ENCODE results near the gene CLIC4. TPM values are rescaled to one million over a fixed set of nuclear protein-coding genes. Genes with fewer than 3 reads are reported as not detected.

CLIC4 gene
- total RNA-seq, 2 donors from 2014 or later: 77.2 to 124 TPM

- TF ChIP-seq POLR2AphosphoS5 (IDR thresholded peaks at IDR 0.05) (no peak), CTCF (IDR thresholded peaks at IDR 0.05) (no peak), POLR2A (IDR thresholded peaks at IDR 0.05) (no peak)
- Histone ChIP-seq H3K27me3 (replicated peaks; ENCODE audit: insufficient read depth) (no peaks in the 10 kb centered on the region), H3K27ac (peak overlapping the region; percentile 5 to 22), H3K4me3 (no peak overlapping the region), H3K36me3 (no peaks in the 10 kb centered on the region), H3K9me3 (no peaks in the 10 kb centered on the region), H3K4me1 (replicated peaks) (no peaks in the 10 kb centered on the region)
- 59% methylated on average over 10 of the region's 10 CpGs for WGBS
- intact Hi-C loops (cut with DNase I): loop anchor here (2.0 to 5.0 kb wide), 2 partner anchors 46 to 101 kb away; partner anchors contain the start of gene SRRM1
- DNase-seq (ENCODE audit: low spot score): no peak
Observed at GRCh38 chr1:24743404-24744211, 1.6 kb upstream of the CLIC4 start.

- WGBS: 1% methylated on average over 30 of the region's 70 CpGs
- peak; percentile 68 for DNase-seq (ENCODE audit: low spot score)
- peak overlapping the region; percentile 95 to 98 for H3K27ac ChIP-seq
- intact Hi-C loops (cut with DNase I): loop anchor here (2.0 to 5.0 kb wide), 2 partner anchors 81 to 103 kb away; partner anchors contain the start of gene SRRM1
- no peaks in the 10 kb centered on the region for H3K27me3 ChIP-seq (replicated peaks; ENCODE audit: insufficient read depth)
- no peaks in the 10 kb centered on the region for H3K4me1 ChIP-seq (replicated peaks)
- peak overlapping the region; percentile 95 to 99 for H3K4me3 ChIP-seq
- TF ChIP-seq POLR2A (IDR thresholded peaks at IDR 0.05): no peak
- peak; percentile 75 for TF ChIP-seq POLR2AphosphoS5 (IDR thresholded peaks at IDR 0.05)
- no peaks in the 10 kb centered on the region for H3K9me3 ChIP-seq
- H3K36me3 ChIP-seq: no peaks in the 10 kb centered on the region
Observed at GRCh38 chr1:24745711-24746413, 615 bp downstream of the CLIC4 start.

- no peaks in the 10 kb centered on the region for H3K27me3 ChIP-seq (replicated peaks; ENCODE audit: insufficient read depth)
- TF ChIP-seq POLR2AphosphoS5 (IDR thresholded peaks at IDR 0.05): no peak
- TF ChIP-seq POLR2A (IDR thresholded peaks at IDR 0.05): no peak
- TF ChIP-seq CTCF (IDR thresholded peaks at IDR 0.05): no peak
- DNase-seq (ENCODE audit: low spot score): no peak
- no peak overlapping the region for H3K27ac ChIP-seq
- no peaks in the 10 kb centered on the region for H3K4me1 ChIP-seq (replicated peaks)
- H3K4me3 ChIP-seq: no peak overlapping the region
- intact Hi-C loops (cut with DNase I): loop anchor here (5.0 kb wide), 1 partner anchor 79 kb away; no protein-coding TSS in a partner anchor
- 74% methylated on average over 14 of the region's 14 CpGs for WGBS
- H3K36me3 ChIP-seq: no peaks in the 10 kb centered on the region
- H3K9me3 ChIP-seq: no peaks in the 10 kb centered on the region
Observed at GRCh38 chr1:24748191-24749121, 3.2 kb downstream of the CLIC4 start.

- Histone ChIP-seq H3K27ac (no peak overlapping the region), H3K36me3 (no peaks in the 10 kb centered on the region), H3K4me3 (no peak overlapping the region), H3K4me1 (replicated peaks) (no peaks in the 10 kb centered on the region), H3K27me3 (replicated peaks; ENCODE audit: insufficient read depth) (no peaks in the 10 kb centered on the region), H3K9me3 (no peaks in the 10 kb centered on the region)
- intact Hi-C loops (cut with DNase I): loop anchor here (5.0 kb wide), 1 partner anchor 78 kb away; no protein-coding TSS in a partner anchor
- no peak for TF ChIP-seq POLR2AphosphoS5 (IDR thresholded peaks at IDR 0.05)
- TF ChIP-seq CTCF (IDR thresholded peaks at IDR 0.05): no peak
- DNase-seq (ENCODE audit: low spot score): no peak
- 92% methylated on average over 1 of the region's 1 CpG for WGBS
Observed at GRCh38 chr1:24749252-24749651, 4.0 kb downstream of the CLIC4 start.
